Testis (tissue), 3 donors: Measurements from ENCODE around the gene ALG8. TPM values are rescaled to one million over a fixed set of nuclear protein-coding genes. Genes with fewer than 3 reads are reported as not detected.

ENCODE experiments used
- DNase-seq: peaks from one replicate; pipeline ENCODE4 v3.0.0-alpha.2; 2019
- H3K27ac ChIP-seq, 2 donors: fragments of 200-600 bp; sonication (generic); one replicate each; pipeline ENCODE4 v1.5.1; 2019
- H3K27me3 ChIP-seq: fragments of 200-600 bp; sonication (generic); one replicate; pipeline ENCODE4 v1.5.1; 2019
- H3K36me3 ChIP-seq: fragments of 200-600 bp; sonication (generic); one replicate; pipeline ENCODE4 v1.5.1; 2017; ENCODE audit warnings: low read depth; ENCODE audit errors: missing control alignments
- H3K4me1 ChIP-seq: fragments of 200-600 bp; sonication (generic); one replicate; pipeline ENCODE4 v1.5.1; 2019
- H3K4me3 ChIP-seq, 2 donors: fragments of 200-600 bp; sonication (generic); one replicate each; pipeline ENCODE4 v1.5.1; 2017 to 2019
- H3K9me3 ChIP-seq: fragments of 200-600 bp; sonication (generic); one replicate; pipeline ENCODE4 v1.5.1; 2017
- CTCF ChIP-seq, 3 experiments: fragments of 450-650 bp in 2 of 3; fragments of 200-600 bp in 1 of 3; sonication (generic) in 1 of 3; IDR thresholded peaks; one replicate each; pipeline ENCODE4 v1.5.1; 2016 to 2019; ENCODE audit warnings: antibody characterized with exemption in 3 of 3, mild to moderate bottlenecking in 2 of 3, moderate library complexity in 1 of 3
- POLR2A ChIP-seq: fragments of 450-650 bp; IDR thresholded peaks from one replicate; pipeline ENCODE4 v1.6.1; 2017; ENCODE audit warnings: antibody characterized with exemption, mild to moderate bottlenecking, moderate library complexity
- WGBS, 2 donors: methylation state at CpG; one replicate each; pipeline ENCODE4 v1.1.5; 2018; 5-methylcytosine and 5-hydroxymethylcytosine counted together
- intact Hi-C: fragments of 100-400 bp; cut with DNase I; formaldehyde crosslinking; loops from one replicate; pipeline ENCODE4 v1.15.1; 2023; ENCODE audit warnings: low total_unique reads
- polyA plus RNA-seq: library from polyadenylated mRNA; stranded (reverse); fragments of 350-450 nt; fragmentation: Illumina TruSeq; extraction: RNeasy Lipid Tissue Mini Kit (QIAGEN cat#74804); gene quantifications from one replicate; pipeline ENCODE4 v1.2.3, GENCODE V29; 2014; ENCODE audit warnings: low read depth, low replicate concordance; ENCODE audit not compliant: insufficient read depth
- total RNA-seq, 2 donors: library from RNA; depleted of rRNA; stranded (reverse); fragments of >200 nt; gene quantifications; one replicate each; pipeline ENCODE4 v1.2.3, GENCODE V29; 2016

The ALG8 gene
- total and polyA plus RNA-seq, 3 donors from 2014 or later: 61.2 to 115 (median 61.5) TPM

- no peak for TF ChIP-seq CTCF (IDR thresholded peaks at IDR 0.05)
- no peak for TF ChIP-seq POLR2A
- Histone ChIP-seq H3K27me3 (no peaks in the 10 kb centered on the region), H3K9me3 (no peaks in the 10 kb centered on the region), H3K27ac (no peak overlapping the region), H3K36me3 (no peaks in the 10 kb centered on the region), H3K4me1 (peaks cover 7% of the 10 kb centered on the region), H3K4me3 (no peak overlapping the region)
- WGBS, 2 donors: 77 to 85% methylated on average over 4 of the region's 4 CpGs
- intact Hi-C loops: no loop called here
- DNase-seq: no peak
These were observed 56.4 kb downstream of the ALG8 start for GRCh38 chr11:78083021-78083420.

GRCh38 chr11:78082146-78082545 lies 57.3 kb downstream of the ALG8 start:
- intact Hi-C loops: no loop called here
- no peaks in the 10 kb centered on the region for H3K36me3 ChIP-seq

GRCh38 chr11:78081583-78081982 lies 57.8 kb downstream of the ALG8 start:
- no peaks in the 10 kb centered on the region for H3K9me3 ChIP-seq
- TF ChIP-seq POLR2A (no peak), CTCF (IDR thresholded peaks at IDR 0.05) (no peak)
- no peak for DNase-seq
- H3K36me3 ChIP-seq: no peaks in the 10 kb centered on the region
- WGBS, 2 donors: 81 to 93% methylated on average over 6 of the region's 6 CpGs
- H3K27me3 ChIP-seq: no peaks in the 10 kb centered on the region
- no peak overlapping the region for H3K4me3 ChIP-seq
- no peak overlapping the region for H3K27ac ChIP-seq
- intact Hi-C loops: no loop called here
- H3K4me1 ChIP-seq: peaks cover 15% of the 10 kb centered on the region

More at GRCh38 chr11:78082146-78082545, 57.3 kb downstream of the ALG8 start:
- TF ChIP-seq CTCF (IDR thresholded peaks at IDR 0.05) (no peak), POLR2A (no peak)
- DNase-seq: no peak
- 77 to 82% methylated on average over 8 of the region's 8 CpGs for WGBS, 2 donors
- no peak overlapping the region for H3K4me3 ChIP-seq
- no peaks in the 10 kb centered on the region for H3K27me3 ChIP-seq
- no peaks in the 10 kb centered on the region for H3K9me3 ChIP-seq
- H3K27ac ChIP-seq: no peak overlapping the region
- H3K4me1 ChIP-seq: peaks cover 15% of the 10 kb centered on the region

GRCh38 chr11:78080818-78081495 lies 58.5 kb downstream of the ALG8 start:
- WGBS, 2 donors: 72 to 80% methylated on average over 11 of the region's 11 CpGs
- no peak for DNase-seq
- H3K9me3 ChIP-seq: no peaks in the 10 kb centered on the region

More at GRCh38 chr11:78080818-78081495, 58.5 kb downstream of the ALG8 start:
- H3K4me3 ChIP-seq: no peak overlapping the region
- intact Hi-C loops: no loop called here
- peaks cover 15% of the 10 kb centered on the region for H3K4me1 ChIP-seq
- no peaks in the 10 kb centered on the region for H3K27me3 ChIP-seq
- H3K36me3 ChIP-seq: no peaks in the 10 kb centered on the region
- TF ChIP-seq CTCF (IDR thresholded peaks at IDR 0.05) (no peak), POLR2A (no peak)
- H3K27ac ChIP-seq: no peak overlapping the region
